SK-N-SH treated with all-trans-retinoic acid at 6 μM for 48 hours (cell line): Measurements from ENCODE around the gene DBX1.

Experiments used
- OSR1 ChIP-seq: fragments of 250-450 bp; sonication (Bioruptor Pico); IDR thresholded peaks from 2 replicates; pipeline ENCODE4 v1.8.0; 2022; ENCODE audit warnings: moderate library complexity, mild to moderate bottlenecking, inconsistent platforms
- TCF4 ChIP-seq: fragments of 250-450 bp; sonication (Bioruptor Pico); IDR thresholded peaks from 2 replicates; pipeline ENCODE4 v1.8.0; 2021; ENCODE audit warnings: mild to moderate bottlenecking, moderate library complexity, borderline replicate concordance
- ZFP3 ChIP-seq: fragments of 250-450 bp; sonication (Bioruptor Pico); IDR thresholded peaks from 2 replicates; pipeline ENCODE4 v1.5.0; 2020; ENCODE audit warnings: mild to moderate bottlenecking, moderate library complexity
- ZNF8 ChIP-seq: fragments of 450-650 bp; formaldehyde crosslinking; IDR thresholded peaks from 2 replicates; pipeline ENCODE4 v1.5.0; 2020; ENCODE audit warnings: mild to moderate bottlenecking, moderate library complexity

DNA sequence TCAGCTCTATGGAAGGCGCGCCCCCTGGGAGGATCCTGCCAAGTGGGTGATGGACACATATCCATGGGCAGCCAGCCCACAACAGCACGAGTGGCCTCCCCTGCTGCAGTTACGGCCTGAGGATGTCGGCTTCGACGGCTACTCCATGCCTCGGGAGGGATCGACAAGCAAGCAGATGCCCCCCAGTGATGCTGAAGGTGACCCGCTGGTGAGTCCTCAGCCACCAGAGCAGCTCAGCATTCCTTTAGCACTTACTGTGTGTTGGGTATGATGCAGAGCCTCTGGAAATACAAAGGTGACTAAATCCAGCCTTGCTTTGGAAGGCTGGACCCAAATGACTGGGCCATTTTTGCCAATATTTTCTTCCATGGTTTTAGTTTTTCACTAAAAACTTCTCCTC is 45.7 kb downstream of the DBX1 start:
- TF ChIP-seq ZFP3 (CRISPR knock-in tag) (no peak), ZNF8 (CRISPR knock-in tag) (no peak), TCF4 (CRISPR knock-in tag) (no peak), OSR1 (no peak)
